ENCODE measurements around the gene UBXN6. TPM values are rescaled to one million over a fixed set of nuclear protein-coding genes. Genes with fewer than 3 reads are reported as not detected.

UBXN6 gene
- total and polyA plus RNA-seq, 2 of the 8 experiments (the other 6 are each of a cell fraction or from before 2014, with no cell fraction given): 28.0 to 43.8 TPM

- TF ChIP-seq SRF (IDR thresholded peaks at IDR 0.05; ENCODE audit: low read depth, low read length): no peak
- no peak for TF ChIP-seq NRF1 (IDR thresholded peaks at IDR 0.05; ENCODE audit: low read depth, low read length)
- no peak for TF ChIP-seq CEBPB (IDR thresholded peaks at IDR 0.05; ENCODE audit: low read depth, low read length)
- no peak for TF ChIP-seq TAF7 (optimal IDR thresholded peaks at IDR 0.05; ENCODE audit: borderline replicate concordance, low read depth, low read length)
- TF ChIP-seq BRCA1 (IDR thresholded peaks at IDR 0.05; ENCODE audit: low read depth, low read length): no peak
- no peak for TF ChIP-seq CBX8 (IDR thresholded peaks at IDR 0.05; ENCODE audit: borderline replicate concordance, low read depth, low read length)
- TF ChIP-seq ASH2L (IDR thresholded peaks at IDR 0.05; ENCODE audit: low read length): no peak
- no peak for TF ChIP-seq ZNF274 (IDR thresholded peaks at IDR 0.05; ENCODE audit: borderline replicate concordance, extremely low read depth, low read length)
- no peak for TF ChIP-seq TBP (IDR thresholded peaks at IDR 0.05; ENCODE audit: low read depth, low read length)
- TF ChIP-seq USF2 (IDR thresholded peaks at IDR 0.05; ENCODE audit: low read length): no peak
- no peak for TF ChIP-seq FOSL1 (IDR thresholded peaks at IDR 0.05; ENCODE audit: insufficient read depth, low read depth, low read length)
- 0 out of 2 replicates have a peak, but pooled peaks have one; percentile 37 for TF ChIP-seq TAF1 (IDR thresholded peaks at IDR 0.05; ENCODE audit: low read depth, low read length)
Observed at GRCh38 chr19:4474514-4475022, 17.0 kb upstream of the UBXN6 start (continued).
